MCF 10A (cell line): Measurements from ENCODE around the gene GALNT14. TPM values are rescaled to one million over a fixed set of nuclear protein-coding genes. Genes with fewer than 3 reads are reported as not detected.

Experiments used
- BruUV-seq: library from RNA; stranded (reverse); fragments of 400-500 nt; replicated peaks from 2 replicates; lab custom pipeline; 2021; lab: Mats Ljungman, UMichigan
- CTCF ChIA-PET: fragments of 300-600 bp; sonication (Branson Sonifier 250); formaldehyde crosslinking; extraction: SDS; loops from one replicate; lab custom pipeline; 2021; ENCODE audit warnings: antibody characterized with exemption, inconsistent platforms; lab: Yijun Ruan, JAX
- POLR2A ChIA-PET: fragments of 300-600, 350-650 bp; sonication (Branson Sonifier 250); formaldehyde crosslinking; extraction: SDS; loops from one replicate; lab custom pipeline; 2020; ENCODE audit warnings: antibody characterized with exemption, inconsistent platforms; lab: Yijun Ruan, JAX
- DNase-seq: peaks from one replicate; pipeline ENCODE4 v3.0.0-alpha.2; 2018; ENCODE audit not compliant: unreplicated experiment
- H3K27ac Mint-ChIP-seq: one replicate; pipeline ENCODE4 v1.8.0; 2022; ENCODE audit warnings: mild to moderate bottlenecking, low read depth, mixed read lengths; ENCODE audit not compliant: unreplicated experiment
- H3K27me3 Mint-ChIP-seq: one replicate; pipeline ENCODE4 v1.8.0; 2022; ENCODE audit warnings: mixed read lengths; ENCODE audit not compliant: insufficient read depth, unreplicated experiment
- H3K36me3 Mint-ChIP-seq: one replicate; pipeline ENCODE4 v1.8.0; 2022; ENCODE audit warnings: mild to moderate bottlenecking, moderate library complexity, mixed read lengths; ENCODE audit not compliant: insufficient read depth, unreplicated experiment
- H3K4me1 Mint-ChIP-seq: one replicate; pipeline ENCODE4 v1.8.0; 2022; ENCODE audit warnings: mixed read lengths; ENCODE audit not compliant: insufficient read depth, unreplicated experiment
- H3K4me3 Mint-ChIP-seq: one replicate; pipeline ENCODE4 v1.8.0; 2022; ENCODE audit warnings: mild to moderate bottlenecking, moderate library complexity, mixed read lengths; ENCODE audit not compliant: unreplicated experiment
- H3K9me3 Mint-ChIP-seq: one replicate; pipeline ENCODE4 v1.8.0; 2022; ENCODE audit warnings: mixed read lengths; ENCODE audit not compliant: unreplicated experiment
- intact Hi-C: fragments of 100-400 bp; cut with micrococcal nuclease; formaldehyde crosslinking; loops from 2 replicates; pipeline ENCODE4 v1.14.1; 2022
- total RNA-seq: library from RNA; stranded (reverse); gene quantifications from 2 replicates; pipeline ENCODE4 v1.2.3, GENCODE V29; 2022
- TF ChIP-seq, protein P1 (sequence below): fragments of 200-600 bp; IDR thresholded peaks from one replicate; pipeline ENCODE4 v1.8.0; 2022; ENCODE audit warnings: antibody characterized with exemption, mild to moderate bottlenecking; ENCODE audit not compliant: unreplicated experiment

The GALNT14 gene
- total RNA-seq, 1 experiment from 2014 or later, result 4.6 TPM

DNA sequence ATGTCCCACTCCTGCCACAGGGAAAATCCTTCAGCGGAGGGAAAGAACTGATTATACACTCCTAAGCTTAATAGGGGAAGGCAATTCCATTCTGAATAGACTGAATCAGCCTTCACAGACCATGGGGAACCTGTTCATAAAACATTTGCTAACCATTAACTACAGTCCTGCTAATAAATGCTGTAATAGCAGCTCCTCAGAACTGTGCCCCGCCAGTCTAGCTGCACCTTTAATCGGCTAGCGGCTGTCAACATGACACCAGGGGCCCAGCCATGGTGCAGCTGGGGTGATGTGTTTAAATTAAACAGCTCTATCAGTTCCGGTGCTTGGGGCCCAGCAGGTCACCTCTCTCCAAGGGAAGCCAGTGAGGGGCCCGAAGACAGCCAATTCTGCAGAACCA is 77.8 kb downstream of the GALNT14 start:
- no peak overlapping the region for H3K27ac Mint-ChIP-seq
- no peaks in the 10 kb centered on the region for H3K36me3 Mint-ChIP-seq
- H3K4me3 Mint-ChIP-seq, result no peak overlapping the region
- intact Hi-C loops, result no loop called here
- BruUV-seq, result no TSS peak
- ChIA-PET POLR2A (no interaction called here), CTCF (no interaction called here)
- H3K9me3 Mint-ChIP-seq, result no peaks in the 10 kb centered on the region
- H3K27me3 Mint-ChIP-seq, result no peaks in the 10 kb centered on the region
- DNase-seq, result no peak
- H3K4me1 Mint-ChIP-seq, result no peaks in the 10 kb centered on the region
- TF ChIP-seq, protein P1, sequence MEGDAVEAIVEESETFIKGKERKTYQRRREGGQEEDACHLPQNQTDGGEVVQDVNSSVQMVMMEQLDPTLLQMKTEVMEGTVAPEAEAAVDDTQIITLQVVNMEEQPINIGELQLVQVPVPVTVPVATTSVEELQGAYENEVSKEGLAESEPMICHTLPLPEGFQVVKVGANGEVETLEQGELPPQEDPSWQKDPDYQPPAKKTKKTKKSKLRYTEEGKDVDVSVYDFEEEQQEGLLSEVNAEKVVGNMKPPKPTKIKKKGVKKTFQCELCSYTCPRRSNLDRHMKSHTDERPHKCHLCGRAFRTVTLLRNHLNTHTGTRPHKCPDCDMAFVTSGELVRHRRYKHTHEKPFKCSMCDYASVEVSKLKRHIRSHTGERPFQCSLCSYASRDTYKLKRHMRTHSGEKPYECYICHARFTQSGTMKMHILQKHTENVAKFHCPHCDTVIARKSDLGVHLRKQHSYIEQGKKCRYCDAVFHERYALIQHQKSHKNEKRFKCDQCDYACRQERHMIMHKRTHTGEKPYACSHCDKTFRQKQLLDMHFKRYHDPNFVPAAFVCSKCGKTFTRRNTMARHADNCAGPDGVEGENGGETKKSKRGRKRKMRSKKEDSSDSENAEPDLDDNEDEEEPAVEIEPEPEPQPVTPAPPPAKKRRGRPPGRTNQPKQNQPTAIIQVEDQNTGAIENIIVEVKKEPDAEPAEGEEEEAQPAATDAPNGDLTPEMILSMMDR, result no peak

DNA sequence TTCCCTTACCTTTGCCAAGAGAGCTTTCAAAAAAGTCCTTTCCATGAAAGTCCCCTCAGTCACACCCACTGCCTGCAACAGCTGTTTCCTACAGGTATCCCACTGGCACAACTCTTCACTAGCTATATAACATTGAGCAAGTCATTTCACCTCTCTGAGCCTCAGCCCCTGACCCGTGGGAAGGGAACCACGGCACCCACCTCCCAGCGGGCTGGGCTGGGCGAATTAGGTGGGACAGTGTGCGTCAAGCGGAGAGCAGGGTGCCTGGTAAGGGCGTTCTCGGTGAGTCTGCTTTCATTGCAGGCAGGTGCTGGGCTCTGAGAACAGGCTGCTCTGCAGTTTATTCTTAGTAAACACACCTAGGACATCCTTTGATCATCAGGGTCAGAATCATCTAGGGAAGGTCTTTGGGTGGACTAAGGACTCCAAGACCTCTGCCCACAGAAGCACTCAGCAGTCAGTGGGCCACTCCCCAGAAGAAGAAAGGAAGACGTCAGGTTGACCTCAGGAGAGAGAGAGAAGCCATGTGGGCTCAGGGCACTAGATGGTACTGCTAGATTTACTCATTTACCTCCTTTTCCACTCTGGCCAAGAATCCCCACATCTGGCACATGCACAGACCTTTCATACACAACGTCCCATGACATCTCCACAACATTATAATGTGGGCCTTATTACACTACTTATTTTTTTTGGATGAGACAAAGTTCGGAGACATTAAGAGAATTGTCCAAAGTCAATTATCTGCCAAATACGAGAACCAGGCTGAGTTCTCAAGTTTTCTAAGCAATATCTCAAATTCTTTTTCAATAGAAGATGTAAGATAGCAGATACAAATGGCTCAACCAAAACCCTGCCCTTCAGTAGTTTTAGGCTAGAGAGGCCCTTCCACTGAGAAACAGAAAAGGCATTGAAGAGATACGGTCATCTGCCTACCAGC is 79.9 kb downstream of the GALNT14 start:
- CTCF ChIA-PET, result no interaction called here
- POLR2A ChIA-PET, result no interaction called here
- TF ChIP-seq, protein P1, result no peak
- no peak for DNase-seq
- H3K4me3 Mint-ChIP-seq, result no peak overlapping the region
- H3K9me3 Mint-ChIP-seq, result no peaks in the 10 kb centered on the region
- no peak overlapping the region for H3K27ac Mint-ChIP-seq
- intact Hi-C loops, result no loop called here
- no TSS peak for BruUV-seq
- H3K4me1 Mint-ChIP-seq, result no peaks in the 10 kb centered on the region
- no peaks in the 10 kb centered on the region for H3K27me3 Mint-ChIP-seq
- no peaks in the 10 kb centered on the region for H3K36me3 Mint-ChIP-seq

DNA sequence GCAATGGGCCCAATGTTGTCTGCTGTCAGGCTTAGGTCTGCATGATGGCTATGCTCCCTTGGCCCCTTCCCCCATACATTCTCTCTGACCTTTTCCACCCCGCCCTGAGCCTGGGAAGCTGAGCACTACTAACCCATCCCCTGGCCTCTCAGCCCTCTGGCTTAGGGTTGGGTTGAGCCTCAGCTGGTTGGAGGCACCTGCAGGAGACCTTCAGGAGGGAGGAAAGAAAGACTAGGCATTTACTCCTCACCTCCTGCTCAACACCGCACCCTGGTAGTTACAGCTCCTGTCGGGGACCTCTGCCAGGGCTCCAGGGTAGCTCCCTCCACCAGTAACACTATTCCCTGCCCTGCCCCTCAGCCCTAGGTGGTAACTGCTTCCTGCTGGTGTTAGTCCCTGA is 80.5 kb downstream of the GALNT14 start:
- no peaks in the 10 kb centered on the region for H3K36me3 Mint-ChIP-seq
- no peak overlapping the region for H3K4me3 Mint-ChIP-seq
- no peak overlapping the region for H3K27ac Mint-ChIP-seq
- no peak for DNase-seq
- no peaks in the 10 kb centered on the region for H3K27me3 Mint-ChIP-seq
- no peaks in the 10 kb centered on the region for H3K9me3 Mint-ChIP-seq
- intact Hi-C loops, result no loop called here
- CTCF ChIA-PET, result no interaction called here
- TF ChIP-seq, protein P1, result no peak
- POLR2A ChIA-PET, result no interaction called here
- no TSS peak for BruUV-seq
- H3K4me1 Mint-ChIP-seq, result no peaks in the 10 kb centered on the region

DNA sequence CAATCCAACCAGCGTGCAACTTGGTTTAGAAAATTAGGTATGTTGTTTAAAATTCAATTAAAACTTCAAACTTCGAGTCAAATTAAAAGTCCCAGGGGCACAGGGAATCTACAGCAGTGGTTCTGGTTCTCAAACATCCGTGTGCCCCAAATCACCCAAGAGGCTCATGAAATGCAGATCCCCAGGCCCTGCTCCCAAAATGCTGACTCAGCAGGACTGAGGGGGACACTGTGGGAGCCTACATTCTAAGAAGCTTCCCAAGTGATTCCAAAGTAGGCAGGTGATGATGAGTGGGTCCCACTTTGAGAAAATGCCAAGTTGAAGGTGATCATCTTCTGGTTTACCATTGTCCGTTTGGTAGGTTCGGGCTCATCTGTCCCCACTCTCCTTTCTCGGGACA is 82.3 kb downstream of the GALNT14 start:
- TF ChIP-seq, protein P1, result no peak
- ChIA-PET CTCF (no interaction called here), POLR2A (no interaction called here)
- H3K27me3 Mint-ChIP-seq, result no peaks in the 10 kb centered on the region
- H3K4me3 Mint-ChIP-seq, result no peak overlapping the region
- no peak for DNase-seq
- H3K9me3 Mint-ChIP-seq, result no peaks in the 10 kb centered on the region
- BruUV-seq, result no TSS peak
- no peak overlapping the region for H3K27ac Mint-ChIP-seq
- H3K36me3 Mint-ChIP-seq, result no peaks in the 10 kb centered on the region
- no peaks in the 10 kb centered on the region for H3K4me1 Mint-ChIP-seq
- intact Hi-C loops, result no loop called here
